HG03045 (cell line): Measurements from ENCODE around the gene MPPED2.

Source experiments
- ATAC-seq: cut with Tn5 transposase; IDR thresholded peaks from one replicate; pipeline ENCODE4 v1.9.1; 2021; ENCODE audit warnings: mild to moderate bottlenecking, moderate library complexity; ENCODE audit not compliant: unreplicated experiment

MPPED2 gene

GRCh38 chr11:30455025-30455424 is 131.1 kb downstream of the MPPED2 start:
- no peak for ATAC-seq

GRCh38 chr11:30454541-30454940 is 131.6 kb downstream of the MPPED2 start:
- no peak for ATAC-seq

GRCh38 chr11:30454111-30454510 is 132.0 kb downstream of the MPPED2 start:
- no peak for ATAC-seq

GRCh38 chr11:30453705-30454104 is 132.4 kb downstream of the MPPED2 start:
- no peak for ATAC-seq

GRCh38 chr11:30452842-30453241 is 133.3 kb downstream of the MPPED2 start:
- ATAC-seq: no peak

GRCh38 chr11:30452114-30452513 is 134.0 kb downstream of the MPPED2 start:
- ATAC-seq: no peak

GRCh38 chr11:30451626-30452025 is 134.5 kb downstream of the MPPED2 start:
- no peak for ATAC-seq

GRCh38 chr11:30451167-30451566 is 135.0 kb downstream of the MPPED2 start:
- ATAC-seq: no peak

- no peak for ATAC-seq
These were observed 139.0 kb downstream of the MPPED2 start for GRCh38 chr11:30447058-30447640.

- ATAC-seq: no peak
These were observed 139.6 kb downstream of the MPPED2 start for GRCh38 chr11:30446520-30446919.

- ATAC-seq: no peak
These were observed 141.1 kb downstream of the MPPED2 start for GRCh38 chr11:30445056-30445455.

- no peak for ATAC-seq
These were observed 145.6 kb downstream of the MPPED2 start for GRCh38 chr11:30440510-30440909.

GRCh38 chr11:30436801-30437200 is 149.4 kb downstream of the MPPED2 start:
- ATAC-seq: no peak

GRCh38 chr11:30435488-30435887 is 150.7 kb downstream of the MPPED2 start:
- no peak for ATAC-seq

- no peak for ATAC-seq
These were observed 151.3 kb downstream of the MPPED2 start for GRCh38 chr11:30434901-30435300.

- no peak for ATAC-seq
These were observed 152.3 kb downstream of the MPPED2 start for GRCh38 chr11:30433831-30434230.

GRCh38 chr11:30432716-30433115 is 153.4 kb downstream of the MPPED2 start:
- ATAC-seq: no peak

- ATAC-seq: no peak
These were observed 154.0 kb downstream of the MPPED2 start for GRCh38 chr11:30432178-30432577.

GRCh38 chr11:30431127-30431814 is 154.9 kb downstream of the MPPED2 start:
- ATAC-seq: no peak

- ATAC-seq: no peak
These were observed 156.6 kb downstream of the MPPED2 start for GRCh38 chr11:30429550-30429949.

- no peak for ATAC-seq
These were observed 159.4 kb downstream of the MPPED2 start for GRCh38 chr11:30426781-30427180.

GRCh38 chr11:30424844-30425243 is 161.3 kb downstream of the MPPED2 start:
- no peak for ATAC-seq

- no peak for ATAC-seq
These were observed 161.8 kb downstream of the MPPED2 start for GRCh38 chr11:30424321-30424720.
